Left ventricle myocardium inferior (tissue), 1 donor: ENCODE results near the gene NXN. TPM values are rescaled to one million over a fixed set of nuclear protein-coding genes. Genes with fewer than 3 reads are reported as not detected.

Experiments
- DNase-seq: peaks from one replicate; pipeline ENCODE4 v3.0.0-alpha.2; 2020
- H3K27ac ChIP-seq: fragments of 200-600 bp; replicated peaks from 2 replicates; pipeline ENCODE4 v1.8.0; 2021
- H3K27me3 ChIP-seq: fragments of 200-600 bp; 2 replicates; pipeline ENCODE4 v1.8.0; 2021; ENCODE audit warnings: low read depth
- H3K36me3 ChIP-seq: fragments of 200-600 bp; 2 replicates; pipeline ENCODE4 v1.8.0; 2021
- H3K4me1 ChIP-seq: fragments of 200-600 bp; 2 replicates; pipeline ENCODE4 v1.8.0; 2021
- H3K4me3 ChIP-seq: fragments of 200-600 bp; 2 replicates; pipeline ENCODE4 v1.8.0; 2021; ENCODE audit warnings: mild to moderate bottlenecking, moderate library complexity
- H3K9me3 ChIP-seq: fragments of 200-600 bp; replicated peaks from 2 replicates; pipeline ENCODE4 v1.8.0; 2021
- CTCF ChIP-seq: fragments of 200-600 bp; IDR thresholded peaks from 2 replicates; pipeline ENCODE4 v1.8.0; 2021; ENCODE audit warnings: antibody characterized with exemption, mild to moderate bottlenecking, borderline replicate concordance
- intact Hi-C: fragments of 100-400 bp; cut with micrococcal nuclease; formaldehyde crosslinking; loops from one replicate; pipeline ENCODE4 v1.11.0; 2022
- total RNA-seq: library from RNA; stranded (reverse); fragmentation: NEBNext Ultra II Directional; extraction: Animal tissue kit (Norgen Biotek cat#: 25700); gene quantifications from one replicate; pipeline ENCODE4 v1.2.1, GENCODE V29; 2021
- donor health status: DM: no; HTN: yes; CAD: no; lungs with severe emphysema.

The NXN gene
- total RNA-seq, 1 donor from 2014 or later = 13.8 TPM

- Histone ChIP-seq H3K27me3 (no peaks in the 10 kb centered on the region), H3K4me3 (no peak overlapping the region), H3K4me1 (peaks cover 15% of the 10 kb centered on the region), H3K27ac (no peak overlapping the region), H3K9me3 (no peaks in the 10 kb centered on the region), H3K36me3 (peaks cover 19% of the 10 kb centered on the region)
- no peak for DNase-seq
- intact Hi-C loops = loop anchor here (5.0 to 10.0 kb wide), 2 partner anchors 76 to 178 kb away; partner anchors contain the start of gene NXN
- no peak for TF ChIP-seq CTCF
These were observed 180.3 kb downstream of the NXN start for GRCh38 chr17:799261-799660.

- intact Hi-C loops = loop anchor here (5.0 to 10.0 kb wide), 2 partner anchors 77 to 179 kb away; partner anchors contain the start of gene NXN
- Histone ChIP-seq H3K27ac (no peak overlapping the region), H3K4me1 (peaks cover 16% of the 10 kb centered on the region), H3K9me3 (no peaks in the 10 kb centered on the region), H3K4me3 (no peak overlapping the region), H3K36me3 (peaks cover 17% of the 10 kb centered on the region), H3K27me3 (no peaks in the 10 kb centered on the region)
- no peak for DNase-seq
- no peak for TF ChIP-seq CTCF
These were observed 181.3 kb downstream of the NXN start for GRCh38 chr17:798246-798645.

DNA sequence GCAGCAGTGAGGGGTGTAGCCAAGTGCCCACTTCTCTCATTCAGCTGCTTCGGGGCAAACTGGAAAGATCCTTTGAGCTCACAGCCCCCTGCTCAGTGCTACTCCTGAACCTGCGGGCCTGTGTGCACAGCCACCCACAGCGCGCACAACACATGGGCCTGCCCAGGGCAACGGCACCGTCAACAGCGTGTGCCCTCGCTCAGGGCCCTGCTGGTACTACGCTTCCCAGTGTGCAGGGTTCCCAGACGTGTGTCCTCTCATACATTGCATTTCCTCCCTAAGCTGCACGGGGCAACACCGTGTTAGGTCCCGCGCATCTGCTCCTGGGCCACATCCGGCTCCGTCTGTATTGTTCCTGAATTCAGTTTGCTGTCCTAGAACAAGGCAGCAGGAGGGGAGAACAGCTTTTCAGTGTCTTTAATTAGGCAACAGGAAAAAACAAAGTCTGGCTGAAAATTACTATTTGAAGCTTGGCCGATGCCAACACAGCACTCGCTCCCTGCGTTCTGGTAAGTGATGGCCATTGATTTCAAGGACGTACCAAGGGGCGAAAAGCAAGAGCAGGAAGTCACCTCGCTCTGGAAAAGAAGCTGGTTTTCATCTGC, 182.2 kb downstream of the NXN start:
- H3K4me3 ChIP-seq = no peak overlapping the region
- no peak overlapping the region for H3K27ac ChIP-seq
- peaks cover 15% of the 10 kb centered on the region for H3K36me3 ChIP-seq
- no peak for DNase-seq
- intact Hi-C loops = loop anchor here (5.0 to 10.0 kb wide), 2 partner anchors 77 to 180 kb away; partner anchors contain the start of gene NXN
- no peaks in the 10 kb centered on the region for H3K27me3 ChIP-seq
- H3K9me3 ChIP-seq = no peaks in the 10 kb centered on the region
- H3K4me1 ChIP-seq = peaks cover 16% of the 10 kb centered on the region
- no peak for TF ChIP-seq CTCF

DNA sequence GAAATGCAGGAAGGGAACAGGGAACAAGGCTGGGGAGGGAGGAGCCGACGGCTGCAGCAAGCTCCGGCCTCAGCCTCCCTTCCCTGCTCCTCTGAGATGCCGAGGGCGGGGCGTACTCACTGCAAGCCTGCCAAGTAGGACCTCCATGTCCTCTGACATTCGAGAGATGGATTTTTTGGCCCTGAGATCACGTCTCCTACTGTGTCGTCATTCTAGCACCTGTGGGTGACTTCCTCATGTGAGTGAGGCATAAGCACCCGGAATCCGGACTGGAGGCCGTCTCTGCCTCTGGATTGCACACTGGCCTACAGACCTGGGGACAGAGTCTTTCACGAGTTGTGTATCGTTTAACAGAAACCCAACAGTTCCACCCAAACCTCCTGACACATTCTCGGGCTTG, 183.0 kb downstream of the NXN start:
- intact Hi-C loops = loop anchor here (5.0 to 10.0 kb wide), 2 partner anchors 78 to 181 kb away; partner anchors contain the start of gene NXN
- peaks cover 22% of the 10 kb centered on the region for H3K36me3 ChIP-seq
- peaks cover 16% of the 10 kb centered on the region for H3K4me1 ChIP-seq
- H3K4me3 ChIP-seq = no peak overlapping the region
- no peaks in the 10 kb centered on the region for H3K27me3 ChIP-seq
- H3K27ac ChIP-seq = no peak overlapping the region
- DNase-seq = no peak
- no peak for TF ChIP-seq CTCF
- H3K9me3 ChIP-seq = no peaks in the 10 kb centered on the region

GRCh38 chr17:795721-796120, 183.9 kb downstream of the NXN start:
- Histone ChIP-seq H3K9me3 (no peaks in the 10 kb centered on the region), H3K4me1 (peaks cover 16% of the 10 kb centered on the region), H3K36me3 (peaks cover 22% of the 10 kb centered on the region), H3K4me3 (no peak overlapping the region), H3K27ac (no peak overlapping the region), H3K27me3 (no peaks in the 10 kb centered on the region)
- intact Hi-C loops = loop anchor here (5.0 to 10.0 kb wide), 2 partner anchors 79 to 182 kb away; partner anchors contain the start of gene NXN
- TF ChIP-seq CTCF = no peak
- DNase-seq = no peak
